Dermis blood vessel endothelial cell (primary cell): ENCODE measurements around the gene BCL2L2. TPM values are rescaled to one million over a fixed set of nuclear protein-coding genes. Genes with fewer than 3 reads are reported as not detected.
A peak's percentile ranks its signal among the peaks of the same experiment; 100 is the strongest.
"Not testable (repeated sequence)": the region's sequence is repeated elsewhere in the genome, so short reads cannot be mapped to it uniquely, and the experiment has no call there.

Source experiments
- DNase-seq: peaks from one replicate; pipeline ENCODE4 v3.0.0; 2010
- total RNA-seq: library from RNA; depleted of rRNA; stranded (reverse); fragments of >200 nt; gene quantifications from 2 replicates; pipeline ENCODE4 v1.2.3, GENCODE V29; 2014

BCL2L2 gene
- 10.4 and 13.5 TPM in 2 replicates for total RNA-seq

GRCh38 chr14:23306412-23307145 lies at the start of gene BCL2L2:
TSS of gene BCL2L2 (plus strand) at chr14:23306833. CDS start at chr14:23307768, 935 bp downstream.
- DNase-seq, result peak; percentile 86

- no peak for DNase-seq
These were observed 48.4 kb upstream of the BCL2L2 start for GRCh38 chr14:23258256-23258655.

- DNase-seq, result no peak
These were observed 47.2 kb upstream of the BCL2L2 start for GRCh38 chr14:23259426-23259825.

- not testable (repeated sequence) for DNase-seq
These were observed 45.8 kb upstream of the BCL2L2 start for GRCh38 chr14:23260849-23261248.

- DNase-seq, result no peak
These were observed 37.4 kb upstream of the BCL2L2 start for GRCh38 chr14:23269193-23269592.

GRCh38 chr14:23275412-23275811 lies 31.2 kb upstream of the BCL2L2 start:
- no peak for DNase-seq

GRCh38 chr14:23277189-23277588 lies 29.4 kb upstream of the BCL2L2 start:
- DNase-seq, result no peak

- not testable (repeated sequence) for DNase-seq
These were observed 28.7 kb upstream of the BCL2L2 start for GRCh38 chr14:23277928-23278327.

- DNase-seq, result no peak
These were observed 25.4 kb upstream of the BCL2L2 start for GRCh38 chr14:23281247-23281646.

- DNase-seq, result peak; percentile 24
These were observed 21.7 kb upstream of the BCL2L2 start for GRCh38 chr14:23284654-23285529.

GRCh38 chr14:23285530-23286019 lies 21.1 kb upstream of the BCL2L2 start:
- DNase-seq, result no peak

- peak; percentile 99 for DNase-seq
These were observed 20.4 kb upstream of the BCL2L2 start, which contains the start of gene HOMEZ for GRCh38 chr14:23286020-23286901. TSS of gene HOMEZ (minus strand) at chr14:23286132. CDS start at chr14:23285952, 180 bp downstream.

- DNase-seq, result no peak
These were observed 19.6 kb upstream of the BCL2L2 start for GRCh38 chr14:23286902-23287479.

- DNase-seq, result peak; percentile 71
These were observed 11.7 kb upstream of the BCL2L2 start for GRCh38 chr14:23294734-23295561.

GRCh38 chr14:23296012-23296777 lies 10.4 kb upstream of the BCL2L2 start:
- DNase-seq, result no peak

GRCh38 chr14:23297096-23297495 lies 9.5 kb upstream of the BCL2L2 start:
- DNase-seq, result no peak

- DNase-seq, result no peak
These were observed 8.9 kb upstream of the BCL2L2 start for GRCh38 chr14:23297611-23298277.

GRCh38 chr14:23299211-23299957 lies 7.2 kb upstream of the BCL2L2 start:
- DNase-seq, result peak; percentile 73
